Measurements from ENCODE around the gene SLIT3. TPM values are rescaled to one million over a fixed set of nuclear protein-coding genes. Genes with fewer than 3 reads are reported as not detected.

The SLIT3 gene
- total RNA-seq, 4 donors from 2014 or later, result 10.8 to 30.8 (median 18.4) TPM

DNA sequence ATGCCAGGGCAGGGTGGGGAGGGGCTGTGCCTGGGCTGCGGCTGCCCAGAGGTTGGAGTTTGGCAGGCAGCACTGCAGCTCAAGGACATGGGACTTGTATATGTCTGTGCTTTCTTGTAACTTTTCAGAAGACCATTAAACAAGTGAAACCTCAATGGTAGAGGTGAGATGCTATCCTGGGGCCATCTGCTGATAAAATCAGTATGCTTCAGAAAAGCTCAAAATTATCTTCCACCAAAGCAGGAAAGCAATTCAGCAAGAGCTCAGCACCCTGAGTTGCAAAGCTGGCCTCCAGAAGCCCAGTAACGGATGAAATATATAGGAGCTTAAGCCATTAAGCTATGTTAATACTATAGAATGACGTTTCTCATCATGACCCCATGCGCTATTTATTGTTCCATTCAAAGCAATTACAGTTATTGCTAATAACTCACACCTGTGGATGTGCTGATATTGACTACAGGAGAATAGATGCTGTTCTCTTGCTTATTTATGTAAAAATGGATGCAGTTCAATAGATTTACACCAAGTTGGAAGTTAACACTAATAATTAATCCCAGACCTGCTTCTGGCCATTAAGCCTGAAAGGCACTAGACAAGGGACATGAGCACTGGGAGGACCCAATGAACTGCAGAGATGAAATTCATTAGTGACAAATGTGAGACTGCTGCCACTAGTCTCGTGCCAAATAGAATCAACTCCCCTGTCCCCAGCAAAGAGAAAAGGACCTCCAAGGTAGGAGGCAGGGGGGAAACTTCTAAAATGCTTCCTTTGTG lies 405.5 kb downstream of the SLIT3 start:
- DNase-seq (ENCODE audit: low spot score in 2 of 2), result no peak
- TF ChIP-seq, protein P1, sequence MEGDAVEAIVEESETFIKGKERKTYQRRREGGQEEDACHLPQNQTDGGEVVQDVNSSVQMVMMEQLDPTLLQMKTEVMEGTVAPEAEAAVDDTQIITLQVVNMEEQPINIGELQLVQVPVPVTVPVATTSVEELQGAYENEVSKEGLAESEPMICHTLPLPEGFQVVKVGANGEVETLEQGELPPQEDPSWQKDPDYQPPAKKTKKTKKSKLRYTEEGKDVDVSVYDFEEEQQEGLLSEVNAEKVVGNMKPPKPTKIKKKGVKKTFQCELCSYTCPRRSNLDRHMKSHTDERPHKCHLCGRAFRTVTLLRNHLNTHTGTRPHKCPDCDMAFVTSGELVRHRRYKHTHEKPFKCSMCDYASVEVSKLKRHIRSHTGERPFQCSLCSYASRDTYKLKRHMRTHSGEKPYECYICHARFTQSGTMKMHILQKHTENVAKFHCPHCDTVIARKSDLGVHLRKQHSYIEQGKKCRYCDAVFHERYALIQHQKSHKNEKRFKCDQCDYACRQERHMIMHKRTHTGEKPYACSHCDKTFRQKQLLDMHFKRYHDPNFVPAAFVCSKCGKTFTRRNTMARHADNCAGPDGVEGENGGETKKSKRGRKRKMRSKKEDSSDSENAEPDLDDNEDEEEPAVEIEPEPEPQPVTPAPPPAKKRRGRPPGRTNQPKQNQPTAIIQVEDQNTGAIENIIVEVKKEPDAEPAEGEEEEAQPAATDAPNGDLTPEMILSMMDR (IDR thresholded peaks at IDR 0.05), result no peak
- TF ChIP-seq EP300 (IDR thresholded peaks at IDR 0.05) (no peak), POLR2AphosphoS5 (IDR thresholded peaks at IDR 0.05) (no peak), POLR2A (IDR thresholded peaks at IDR 0.05) (no peak)
- Histone ChIP-seq H3K4me3 (no peak overlapping the region), H3K27ac (no peak overlapping the region), H3K4me1 (no peaks in the 10 kb centered on the region), H3K9me3 (no peaks in the 10 kb centered on the region), H3K36me3 (no peaks in the 10 kb centered on the region), H3K27me3 (peaks cover 4% of the 10 kb centered on the region)
- WGBS, result 80% methylated on average over 5 of the region's 5 CpGs

DNA sequence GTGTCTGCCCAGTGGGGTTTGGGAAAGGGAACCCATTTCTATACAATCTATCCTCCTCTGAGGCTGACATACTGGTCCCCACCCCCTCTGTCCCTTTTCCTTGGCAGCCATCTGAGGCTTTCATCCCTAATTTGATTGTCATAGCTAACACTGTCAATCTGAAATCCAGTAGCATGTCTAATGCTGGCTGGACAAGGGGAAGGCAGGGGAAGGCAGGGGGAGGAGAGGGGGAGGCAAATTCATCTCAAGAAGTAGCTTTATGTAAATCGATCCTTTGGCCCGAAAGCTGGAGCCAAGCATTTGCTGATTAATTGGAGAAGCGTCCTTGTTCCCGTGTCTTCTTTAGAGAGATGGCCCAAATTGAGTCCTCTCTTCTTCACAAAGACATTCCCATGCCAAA lies 407.7 kb downstream of the SLIT3 start:
- Histone ChIP-seq H3K4me3 (no peak overlapping the region), H3K4me1 (no peaks in the 10 kb centered on the region), H3K36me3 (no peaks in the 10 kb centered on the region), H3K27me3 (peaks cover 4% of the 10 kb centered on the region), H3K9me3 (no peaks in the 10 kb centered on the region), H3K27ac (no peak overlapping the region)
- no peak for DNase-seq (ENCODE audit: low spot score in 2 of 2)
- no peak for TF ChIP-seq EP300 (IDR thresholded peaks at IDR 0.05)
- WGBS, result 85% methylated on average over 4 of the region's 4 CpGs

DNA sequence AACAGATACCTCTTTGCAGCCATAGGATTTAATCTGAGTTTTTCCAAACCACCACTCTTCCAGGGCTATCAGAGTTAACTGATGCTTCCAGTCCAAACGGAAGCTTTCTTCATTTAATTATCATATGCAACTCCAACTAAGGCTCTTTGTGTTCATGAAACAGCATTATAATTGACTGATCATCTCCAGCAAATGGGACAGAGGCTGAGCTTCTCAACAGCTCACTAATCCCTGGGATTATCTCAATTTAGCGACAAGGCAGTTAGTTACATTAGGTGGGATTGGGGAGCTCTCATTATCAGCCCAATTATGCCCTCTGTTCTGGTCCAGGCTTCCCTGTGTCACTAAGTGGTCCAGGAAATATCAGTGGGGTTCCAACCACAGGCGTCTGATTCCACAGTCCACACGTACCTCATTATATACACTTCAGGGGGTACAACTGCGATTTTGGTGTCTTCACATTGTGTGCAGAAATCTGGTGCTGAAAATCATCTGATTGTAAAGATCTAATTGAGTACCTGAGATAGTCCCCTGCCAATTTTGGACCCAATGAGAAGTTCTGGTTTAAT lies 408.2 kb downstream of the SLIT3 start:
- Histone ChIP-seq H3K27me3 (peaks cover 4% of the 10 kb centered on the region), H3K9me3 (no peaks in the 10 kb centered on the region), H3K27ac (no peak overlapping the region), H3K36me3 (no peaks in the 10 kb centered on the region), H3K4me1 (no peaks in the 10 kb centered on the region), H3K4me3 (no peak overlapping the region)
- TF ChIP-seq POLR2AphosphoS5 (IDR thresholded peaks at IDR 0.05) (no peak), EP300 (IDR thresholded peaks at IDR 0.05) (no peak), POLR2A (IDR thresholded peaks at IDR 0.05) (no peak)
- TF ChIP-seq, protein P1 (IDR thresholded peaks at IDR 0.05), result no peak
- WGBS, result 82% methylated on average over 5 of the region's 5 CpGs
- DNase-seq (ENCODE audit: low spot score in 2 of 2), result no peak

DNA sequence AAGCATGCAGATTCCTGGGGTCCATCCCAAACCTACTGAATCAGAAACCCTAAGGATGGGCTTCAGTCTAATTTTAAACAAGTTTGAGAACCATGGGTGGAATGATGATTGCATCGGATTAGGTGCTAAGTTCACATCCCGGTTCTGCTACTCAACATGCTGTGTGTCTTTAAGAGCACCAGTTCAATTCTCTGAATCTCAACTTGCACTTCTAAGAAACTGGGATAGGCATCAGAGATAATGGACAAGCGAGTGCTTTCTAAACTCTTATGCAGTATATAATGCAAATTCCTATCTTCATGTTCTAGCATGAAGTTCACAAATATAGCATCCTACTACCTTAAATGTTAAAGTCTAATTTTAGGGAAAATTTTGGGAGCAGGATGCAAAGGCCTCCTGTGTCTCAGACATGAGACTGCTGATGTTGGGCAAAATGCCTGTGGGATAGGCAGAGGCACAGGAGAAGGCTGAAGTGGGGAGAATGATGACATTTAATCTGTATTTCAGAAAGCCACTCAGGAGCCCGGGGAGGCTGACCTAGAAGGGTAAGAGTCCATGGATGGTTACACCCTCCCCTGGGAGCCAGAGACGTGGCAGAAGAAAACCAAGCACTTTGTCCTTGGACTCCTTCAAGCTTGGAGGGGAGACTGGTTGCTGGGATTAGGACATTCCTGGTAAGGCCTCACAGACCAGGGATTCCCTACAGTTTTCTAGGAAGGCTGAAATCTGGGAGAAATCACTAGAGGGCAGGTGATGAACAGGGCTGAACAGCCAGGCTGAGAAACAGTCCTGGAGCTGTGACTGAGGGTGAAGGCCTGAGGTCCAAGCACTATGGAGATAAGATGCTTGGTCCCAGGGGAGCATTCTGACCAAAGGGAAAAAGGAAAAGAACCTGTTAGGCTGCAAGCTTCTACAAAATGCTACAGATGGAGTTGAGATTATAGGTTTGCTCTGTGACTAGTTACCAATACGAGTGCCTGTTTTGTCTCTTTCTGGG lies 409.8 kb downstream of the SLIT3 start:
- H3K4me1 ChIP-seq, result peaks cover 6% of the 10 kb centered on the region
- no peaks in the 10 kb centered on the region for H3K36me3 ChIP-seq
- no peak overlapping the region for H3K4me3 ChIP-seq
- no peak for DNase-seq (ENCODE audit: low spot score in 2 of 2)
- no peak overlapping the region for H3K27ac ChIP-seq
- H3K27me3 ChIP-seq, result no peaks in the 10 kb centered on the region
- 78% methylated on average over 6 of the region's 6 CpGs for WGBS
- no peaks in the 10 kb centered on the region for H3K9me3 ChIP-seq
- TF ChIP-seq EP300 (IDR thresholded peaks at IDR 0.05) (no peak), POLR2AphosphoS5 (IDR thresholded peaks at IDR 0.05) (no peak), POLR2A (IDR thresholded peaks at IDR 0.05) (no peak)
- TF ChIP-seq, protein P1 (IDR thresholded peaks at IDR 0.05), result no peak

DNA sequence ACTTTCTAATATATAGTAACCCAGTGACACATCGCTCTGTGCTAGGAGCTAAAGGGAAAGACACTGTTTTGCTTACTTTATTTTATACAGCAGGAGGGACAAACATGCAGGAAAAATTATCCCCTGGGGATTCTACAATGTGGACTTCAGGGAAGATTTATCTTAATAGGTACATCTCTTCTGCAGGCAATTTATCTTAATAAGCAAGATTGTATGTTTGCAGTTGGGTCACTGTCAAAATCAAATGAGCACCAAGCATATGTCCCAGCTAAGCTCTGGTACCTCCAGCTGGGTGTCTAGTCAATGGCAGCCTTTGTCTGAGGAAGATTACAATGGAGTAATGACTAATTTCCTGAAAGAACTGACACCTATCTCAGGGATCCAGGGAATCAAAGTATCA lies 411.9 kb downstream of the SLIT3 start:
- TF ChIP-seq POLR2AphosphoS5 (IDR thresholded peaks at IDR 0.05) (no peak), EP300 (IDR thresholded peaks at IDR 0.05) (no peak), POLR2A (IDR thresholded peaks at IDR 0.05) (no peak)
- TF ChIP-seq, protein P1 (IDR thresholded peaks at IDR 0.05), result no peak
- Histone ChIP-seq H3K27ac (no peak overlapping the region), H3K27me3 (no peaks in the 10 kb centered on the region), H3K4me1 (peaks cover 6% of the 10 kb centered on the region), H3K4me3 (no peak overlapping the region), H3K9me3 (no peaks in the 10 kb centered on the region), H3K36me3 (no peaks in the 10 kb centered on the region)
- 97% methylated on average over 1 of the region's 1 CpG for WGBS
- no peak for DNase-seq (ENCODE audit: low spot score in 2 of 2)

Data from suprapubic skin (tissue), 4 donors.